GM23248 (cell line): Measurements from ENCODE around the gene CD4. TPM values are rescaled to one million over a fixed set of nuclear protein-coding genes. Genes with fewer than 3 reads are reported as not detected.

Experiments used
- DNase-seq: peaks from one replicate; pipeline ENCODE4 v3.0.0-alpha.2; 2015
- H2AFZ ChIP-seq: fragments of 200-600 bp; sonication (generic); 2 replicates; pipeline ENCODE4 v1.6.1; 2016; ENCODE audit warnings: antibody characterized with exemption
- H3F3A ChIP-seq: fragments of 200-600 bp; sonication (generic); 2 replicates; pipeline ENCODE4 v1.6.1; 2016; ENCODE audit warnings: mild to moderate bottlenecking, antibody characterized with exemption, mixed run types; ENCODE audit not compliant: insufficient read depth
- H3K27ac ChIP-seq: fragments of 200-600 bp; sonication (generic); 2 replicates; pipeline ENCODE4 v1.5.1; 2016; ENCODE audit warnings: mild to moderate bottlenecking
- H3K27me3 ChIP-seq: fragments of 200-600 bp; sonication (generic); replicated peaks from 2 replicates; pipeline ENCODE4 v1.6.1; 2016; ENCODE audit warnings: mild to moderate bottlenecking; ENCODE audit not compliant: insufficient read depth
- H3K36me3 ChIP-seq: fragments of 200-600 bp; sonication (generic); 2 replicates; pipeline ENCODE4 v1.6.1; 2016; ENCODE audit warnings: low read depth, mild to moderate bottlenecking
- H3K4me1 ChIP-seq: fragments of 200-600 bp; sonication (generic); 2 replicates; pipeline ENCODE4 v1.6.1; 2016; ENCODE audit warnings: mild to moderate bottlenecking; ENCODE audit not compliant: insufficient read depth
- H3K4me2 ChIP-seq: fragments of 200-600 bp; sonication (generic); one replicate; pipeline ENCODE4 v1.6.1; 2016; ENCODE audit warnings: mild to moderate bottlenecking; ENCODE audit not compliant: unreplicated experiment
- H3K4me3 ChIP-seq: fragments of 200-600 bp; sonication (generic); 2 replicates; pipeline ENCODE4 v1.5.1; 2016; ENCODE audit warnings: mild to moderate bottlenecking
- H3K79me2 ChIP-seq: fragments of 200-600 bp; sonication (generic); 2 replicates; pipeline ENCODE4 v1.6.1; 2016; ENCODE audit warnings: mild to moderate bottlenecking; ENCODE audit not compliant: insufficient read depth
- H3K9ac ChIP-seq: fragments of 200-600 bp; sonication (generic); 2 replicates; pipeline ENCODE4 v1.6.1; 2016; ENCODE audit warnings: mild to moderate bottlenecking
- H3K9me2 ChIP-seq: fragments of 200-600 bp; sonication (generic); 2 replicates; pipeline ENCODE4 v1.6.1; 2016; ENCODE audit warnings: mixed run types, mild to moderate bottlenecking, moderate library complexity; ENCODE audit not compliant: insufficient read depth
- H3K9me3 ChIP-seq: fragments of 200-600 bp; sonication (generic); one replicate; pipeline ENCODE4 v1.6.1; 2017; ENCODE audit warnings: low read depth
- H4K20me1 ChIP-seq: fragments of 200-600 bp; sonication (generic); 2 replicates; pipeline ENCODE4 v1.6.0; 2016; ENCODE audit not compliant: insufficient read depth
- EZH2 ChIP-seq: fragments of 200-600 bp; sonication (generic); IDR thresholded peaks from 2 replicates; pipeline ENCODE4 v1.6.1; 2018; ENCODE audit warnings: antibody characterized with exemption, mild to moderate bottlenecking; ENCODE audit not compliant: insufficient read depth, poor library complexity, severe bottlenecking
- EZH2phosphoT487 ChIP-seq: fragments of 200-600 bp; sonication (generic); IDR thresholded peaks from 2 replicates; pipeline ENCODE4 v1.6.1; 2018; ENCODE audit warnings: antibody characterized with exemption, moderate library complexity, mild to moderate bottlenecking, low read depth; ENCODE audit not compliant: insufficient read depth
- WGBS, 2 experiments: methylation state at CpG; one replicate each; pipeline ENCODE4 v1.1.6; 2015 to 2017; ENCODE audit warnings: low lambda C conversion rate in 2 of 2, low coverage in 1 of 2; ENCODE audit errors: missing lambda C conversion rate in 2 of 2; 5-methylcytosine and 5-hydroxymethylcytosine counted together
- in situ Hi-C: fragments of 300-500 bp; cut with MboI; formaldehyde crosslinking; loops from 2 replicates; pipeline ENCODE4 v1.15.0; 2020
- polyA plus RNA-seq: library from polyadenylated mRNA; unstranded; fragments of >200 nt; fragmentation: Nextera tagmentation; extraction: Ambion mirVana; gene quantifications from 2 replicates; pipeline ENCODE4 v1.2.1, GENCODE V29; 2016
- total RNA-seq: library from RNA; depleted of rRNA; stranded (reverse); fragments of >200 nt; shearing (Covaris generic); gene quantifications from 2 replicates; pipeline ENCODE4 v1.2.3, GENCODE V29; 2014

Gene CD4
- total and polyA plus RNA-seq, 2 experiments from 2014 or later = not detected

GRCh38 chr12:6774499-6775062, 14.7 kb upstream of the CD4 start:
- Histone ChIP-seq H3K36me3 (peaks cover 7% of the 10 kb centered on the region; the same call in 1 of the 2 replicates), H3K4me1 (peaks cover 6% of the 10 kb centered on the region), H3F3A (peaks cover 18% of the 10 kb centered on the region), H3K79me2 (peaks cover 6% of the 10 kb centered on the region), H4K20me1 (0 out of 2 replicates have a peak, but pooled peaks cover 5% of the 10 kb centered on the region), H3K27ac (no peak overlapping the region), H3K4me2 (no peak overlapping the region), H3K4me3 (no peak overlapping the region), H2AFZ (no peak overlapping the region), H3K27me3 (no peaks in the 10 kb centered on the region), H3K9me2 (no peaks in the 10 kb centered on the region), H3K9me3 (no peaks in the 10 kb centered on the region), H3K9ac (no peak overlapping the region)
- no peak for DNase-seq
- TF ChIP-seq EZH2 = no peak
- no peak for TF ChIP-seq EZH2phosphoT487
- 92% methylated on average over 15 of the region's 15 CpGs for WGBS, 2 experiments
- in situ Hi-C loops = no loop called here

DNA sequence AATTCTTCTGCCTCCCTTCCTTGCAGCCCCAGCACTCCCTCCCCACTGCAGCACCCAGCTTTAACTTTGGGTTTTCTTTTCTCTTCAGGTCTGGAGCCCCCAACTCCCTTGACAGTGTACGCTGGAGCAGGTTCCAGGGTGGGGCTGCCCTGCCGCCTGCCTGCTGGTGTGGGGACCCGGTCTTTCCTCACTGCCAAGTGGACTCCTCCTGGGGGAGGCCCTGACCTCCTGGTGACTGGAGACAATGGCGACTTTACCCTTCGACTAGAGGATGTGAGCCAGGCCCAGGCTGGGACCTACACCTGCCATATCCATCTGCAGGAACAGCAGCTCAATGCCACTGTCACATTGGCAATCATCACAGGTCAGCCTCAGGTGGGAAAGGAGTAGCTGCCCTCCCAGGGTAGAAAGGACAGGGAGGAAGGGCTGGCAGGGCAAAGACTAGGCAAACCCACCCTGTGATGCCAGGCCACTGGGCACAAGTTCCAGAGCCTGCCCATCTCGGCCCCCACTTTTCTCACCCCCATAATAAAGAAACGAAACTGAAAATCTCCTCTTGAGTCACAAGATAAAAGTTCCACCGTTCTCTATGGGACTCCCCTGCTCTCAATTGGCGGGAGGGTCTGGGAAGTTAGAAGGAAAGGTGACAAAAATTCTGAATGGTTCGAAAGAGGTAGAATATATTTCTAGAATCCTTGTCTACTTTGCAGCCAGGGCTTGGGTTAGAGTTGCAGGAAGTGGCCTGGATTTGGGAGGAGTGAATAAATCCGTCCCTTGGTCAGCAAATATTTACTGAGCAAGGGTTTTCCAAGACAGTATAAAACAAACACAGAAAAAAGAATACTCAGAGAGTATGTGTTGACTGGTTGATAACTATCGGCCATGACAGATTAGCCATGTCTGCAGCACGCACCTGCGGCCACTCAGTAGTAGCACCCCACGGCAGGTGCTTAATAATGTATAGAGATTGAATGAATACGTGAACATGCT, 13.8 kb upstream of the CD4 start:
- DNase-seq = no peak
- Histone ChIP-seq H2AFZ (no peak overlapping the region), H3K4me3 (no peak overlapping the region), H4K20me1 (no peaks in the 10 kb centered on the region), H3K9me3 (no peaks in the 10 kb centered on the region), H3K4me1 (peaks cover 6% of the 10 kb centered on the region), H3K27me3 (no peaks in the 10 kb centered on the region), H3K9ac (no peak overlapping the region), H3K36me3 (peaks cover 7% of the 10 kb centered on the region; the same call in 1 of the 2 replicates), H3K4me2 (no peak overlapping the region), H3K79me2 (no peaks in the 10 kb centered on the region), H3K27ac (no peak overlapping the region), H3K9me2 (no peaks in the 10 kb centered on the region), H3F3A (peaks cover 18% of the 10 kb centered on the region)
- 91 to 95% methylated on average over 16 of the region's 16 CpGs for WGBS, 2 experiments
- no peak for TF ChIP-seq EZH2
- TF ChIP-seq EZH2phosphoT487 = no peak
- in situ Hi-C loops = no loop called here

DNA sequence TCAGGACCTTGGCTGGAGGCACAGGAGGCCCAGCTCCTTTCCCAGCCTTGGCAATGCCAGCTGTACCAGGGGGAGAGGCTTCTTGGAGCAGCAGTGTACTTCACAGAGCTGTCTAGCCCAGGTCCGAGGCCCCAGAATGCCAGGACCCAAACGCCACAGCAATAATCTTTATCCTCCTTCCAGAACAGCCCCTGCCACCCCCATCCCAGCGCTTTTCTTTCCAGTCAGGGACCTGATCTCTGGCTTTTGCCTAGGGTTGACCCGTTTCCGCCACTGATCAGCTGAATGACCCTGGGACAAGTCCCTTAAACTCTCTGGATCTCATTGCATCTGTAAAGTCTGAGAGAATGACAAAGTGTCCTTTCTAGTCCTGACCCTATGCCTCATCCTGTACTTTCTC, 11.9 kb upstream of the CD4 start:
- no peaks in the 10 kb centered on the region for H3K79me2 ChIP-seq
- WGBS, 2 experiments = 95 to 96% methylated on average over 5 of the region's 5 CpGs
- no peak overlapping the region for H3K4me2 ChIP-seq
- H3K36me3 ChIP-seq = no peaks in the 10 kb centered on the region
- H3K27me3 ChIP-seq = no peaks in the 10 kb centered on the region
- no peak overlapping the region for H2AFZ ChIP-seq
- in situ Hi-C loops = no loop called here
- no peak overlapping the region for H3K27ac ChIP-seq
- peaks cover 3% of the 10 kb centered on the region; the same call in 1 of the 2 replicates for H3F3A ChIP-seq
- no peak for DNase-seq
- TF ChIP-seq EZH2 (no peak), EZH2phosphoT487 (no peak)
- no peaks in the 10 kb centered on the region for H4K20me1 ChIP-seq
- H3K9ac ChIP-seq = no peak overlapping the region
- peaks cover 6% of the 10 kb centered on the region for H3K4me1 ChIP-seq
- no peak overlapping the region for H3K4me3 ChIP-seq
- H3K9me2 ChIP-seq = no peaks in the 10 kb centered on the region
- H3K9me3 ChIP-seq = no peaks in the 10 kb centered on the region

DNA sequence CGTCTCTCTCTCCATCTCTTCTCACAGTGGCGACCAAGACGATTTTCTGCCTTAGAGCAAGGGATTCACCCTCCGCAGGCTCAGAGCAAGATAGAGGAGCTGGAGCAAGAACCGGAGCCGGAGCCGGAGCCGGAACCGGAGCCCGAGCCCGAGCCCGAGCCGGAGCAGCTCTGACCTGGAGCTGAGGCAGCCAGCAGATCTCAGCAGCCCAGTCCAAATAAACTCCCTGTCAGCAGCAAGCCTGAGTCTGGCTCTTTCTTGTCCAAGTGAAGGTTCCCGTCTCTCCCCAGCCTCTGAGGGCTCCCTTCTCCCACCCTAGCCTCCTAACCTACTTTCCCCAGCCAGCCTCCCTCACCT, 11.1 kb upstream of the CD4 start:
- Histone ChIP-seq H3K4me1 (peaks cover 6% of the 10 kb centered on the region), H3K27me3 (no peaks in the 10 kb centered on the region), H3K36me3 (no peaks in the 10 kb centered on the region), H3K27ac (0 out of 2 replicates have a peak overlapping the region, but pooled peaks have one; percentile 1), H4K20me1 (no peaks in the 10 kb centered on the region), H3K79me2 (no peaks in the 10 kb centered on the region), H2AFZ (peak overlapping the region; percentile 76), H3K9ac (peak overlapping the region; percentile 57), H3K9me2 (no peaks in the 10 kb centered on the region), H3K4me3 (peak overlapping the region; percentile 75), H3K4me2 (peak overlapping the region; percentile 92), H3K9me3 (no peaks in the 10 kb centered on the region), H3F3A (peaks cover 3% of the 10 kb centered on the region; the same call in 1 of the 2 replicates)
- WGBS, 2 experiments = 8% methylated on average over 11 to 14 of the region's 14 CpGs
- peak; percentile 78 for DNase-seq
- TF ChIP-seq EZH2 = no peak
- in situ Hi-C loops = no loop called here
